Posterior vena cava (tissue), 2 donors: ENCODE measurements around the gene SLFN5. TPM values are rescaled to one million over a fixed set of nuclear protein-coding genes. Genes with fewer than 3 reads are reported as not detected.
A peak's percentile ranks its signal among the peaks of the same experiment; 100 is the strongest.
"Not testable (repeated sequence)": the region's sequence is repeated elsewhere in the genome, so short reads cannot be mapped to it uniquely, and the experiment has no call there.

Experiments used
- DNase-seq: peaks from one replicate; pipeline ENCODE4 v3.0.0-alpha.2; 2020; ENCODE audit warnings: low spot score
- intact Hi-C, 2 donors: fragments of 100-400 bp; cut with DNase I; formaldehyde crosslinking; loops; one replicate each; pipeline versions ENCODE4 v1.14.1 to v1.14.2; 2022 to 2023
- long read RNA-seq, 2 donors: library from polyadenylated mRNA; unstranded; transcript quantifications; one replicate each; pipeline ENCODE4 v2.0.0, GENCODE V29; 2020 to 2021
- total RNA-seq, 2 donors: library from RNA; stranded (reverse); fragmentation: NEBNext Ultra II Directional; extraction: Animal tissue kit (Norgen Biotek cat#: 25700); gene quantifications; one replicate each; pipeline ENCODE4 v1.2.1, GENCODE V29; 2021
- donor health status: DM: yes; HTN: yes; CAD: no.
- donor health status: DM: yes; HTN: yes; CAD: no.

Gene SLFN5
- 10 to 100 TPM; 41.6 to 46.3 TPM for total RNA-seq
- long read RNA-seq, donor 1, full-length matches to known transcripts: 4 of 10 reads
- long read RNA-seq, donor 1, partial matches to known transcripts: 1 of 10 reads
- long read RNA-seq, donor 1, other reads (novel, unspliced or antisense): 5 of 10 reads
- long read RNA-seq, donor 2, full-length matches to known transcripts: 4 of 18 reads
- long read RNA-seq, donor 2, partial matches to known transcripts: 1 of 18 reads
- long read RNA-seq, donor 2, other reads (novel, unspliced or antisense): 13 of 18 reads

DNA sequence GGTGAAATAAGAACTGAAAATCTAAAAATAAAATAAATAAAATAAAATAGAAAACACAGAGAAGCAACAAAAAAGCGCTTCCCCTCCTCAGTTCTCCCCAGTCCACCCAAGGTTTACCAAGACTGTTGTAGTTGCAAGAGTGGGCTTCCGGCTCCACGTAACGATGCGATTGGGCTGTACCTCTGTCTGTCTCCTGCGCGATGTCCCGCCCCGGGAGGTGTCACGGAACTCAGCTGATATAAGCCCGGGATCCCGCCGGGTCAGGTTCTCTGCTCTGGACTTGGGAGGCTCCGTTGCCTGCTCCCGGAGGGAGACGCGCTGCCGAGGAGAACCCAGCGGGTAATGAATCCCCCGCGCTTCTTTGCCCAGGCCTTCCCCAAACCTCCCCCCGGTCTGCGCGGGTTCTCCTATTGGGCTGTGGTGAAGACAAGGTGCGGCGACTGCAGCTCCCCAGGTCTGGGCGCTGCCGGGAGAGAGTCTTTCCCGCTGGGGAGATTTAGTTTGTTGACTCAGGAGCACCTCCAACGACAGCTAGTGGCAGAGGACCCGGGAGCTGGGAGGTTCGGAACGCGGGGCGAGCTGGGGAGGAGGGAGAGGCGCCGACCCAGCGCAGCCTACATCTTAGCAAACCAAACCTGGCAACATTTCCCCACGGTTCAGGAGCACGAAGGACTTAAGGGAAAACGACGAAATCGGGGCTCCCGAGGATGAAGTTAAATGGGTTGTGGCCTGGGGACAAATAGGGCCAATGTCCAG lies at the start of gene SLFN5:
SLFN5 (plus strand) TSS at position 268 of the 756 bp plus-strand sequence. CDS start 15,619 bp downstream, outside the sequence.
- DNase-seq: peak; percentile 98
- intact Hi-C loops: no loop called here

DNA sequence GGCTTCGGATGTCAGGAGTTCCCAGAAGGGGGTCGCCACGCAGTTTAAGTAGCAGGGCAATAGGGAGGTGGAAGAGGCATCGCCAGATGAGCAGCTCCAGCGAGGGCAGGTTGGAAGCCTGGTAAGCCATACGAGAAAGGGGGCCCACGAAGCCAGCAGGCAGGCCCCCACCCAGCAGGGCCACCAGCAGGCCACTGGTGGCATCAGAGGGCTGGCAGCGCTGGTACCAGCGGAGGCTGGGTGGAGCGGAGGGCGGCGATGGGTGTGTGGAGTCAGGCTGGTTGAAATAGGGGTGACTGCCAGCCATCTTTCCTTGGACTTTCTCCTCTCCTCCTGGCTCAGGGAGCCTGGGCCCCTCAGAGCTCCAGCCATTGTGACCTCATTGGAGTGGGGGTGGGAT lies 48.9 kb upstream of the SLFN5 start, which contains the start of gene SLC35G3:
SLC35G3 (minus strand) TSS at position 393 of the 400 bp plus-strand sequence; CDS start at position 307, 86 bp downstream.
- DNase-seq, intact Hi-C loops: not testable (repeated sequence)

DNA sequence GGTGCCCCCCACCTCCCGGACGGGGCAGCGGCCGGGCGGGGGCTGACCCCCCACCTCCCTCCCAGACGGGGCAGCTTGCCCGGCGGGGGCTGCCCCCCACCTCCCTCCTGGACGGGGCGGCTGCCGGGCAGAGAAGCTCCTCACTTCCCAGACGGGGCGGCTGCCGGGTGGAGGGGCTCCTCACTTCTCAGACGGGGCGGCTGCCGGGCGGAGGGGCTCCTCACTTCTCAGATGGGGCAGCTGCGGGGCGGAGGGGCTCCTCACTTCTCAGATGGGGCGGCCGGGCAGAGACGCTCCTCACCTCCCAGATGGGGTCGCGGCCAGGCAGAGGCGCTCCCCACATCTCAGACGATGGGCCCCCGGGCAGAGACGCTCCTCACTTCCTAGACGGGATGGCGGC lies 47.8 kb upstream of the SLFN5 start:
- DNase-seq, intact Hi-C loops: not testable (repeated sequence)

DNA sequence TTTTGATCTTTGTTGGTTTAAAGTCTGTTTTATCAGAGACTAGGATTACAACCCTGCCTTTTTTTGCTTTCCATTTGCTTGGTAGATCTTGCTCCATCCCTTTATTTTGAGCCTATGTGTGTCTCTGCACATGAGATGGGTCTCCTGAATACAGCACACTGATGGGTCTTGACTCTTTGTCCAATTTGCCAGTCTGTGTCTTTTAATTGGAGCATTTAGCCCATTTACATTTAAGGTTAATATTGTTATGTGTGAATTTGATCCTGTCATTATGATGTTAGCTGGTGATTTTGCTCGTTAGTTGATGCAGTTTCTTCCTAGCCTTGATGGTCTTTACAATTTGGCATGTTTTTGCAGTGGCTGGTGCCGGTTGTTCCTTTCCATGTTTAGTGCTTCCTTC lies 40.3 kb upstream of the SLFN5 start:
- intact Hi-C loops: not testable (repeated sequence)

DNA sequence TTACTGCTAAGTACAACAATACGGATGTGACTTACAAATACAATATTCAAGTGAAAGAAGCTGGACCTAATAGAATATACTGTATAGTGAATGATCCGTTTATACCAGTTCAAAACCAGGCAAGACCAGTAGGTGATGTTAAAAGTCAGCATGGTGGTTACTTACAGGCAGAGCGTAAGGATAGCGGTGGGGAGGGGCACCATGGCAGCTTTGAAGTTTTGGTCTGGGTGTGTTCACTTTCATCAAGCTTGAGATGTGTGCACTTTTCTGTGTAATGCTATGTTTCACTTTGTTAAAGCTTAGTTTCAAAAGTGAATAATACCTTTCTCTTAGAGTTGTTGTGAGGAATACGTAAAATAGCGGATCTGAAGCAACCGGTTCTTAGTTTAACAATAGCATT lies 32.1 kb upstream of the SLFN5 start:
- intact Hi-C loops: no loop called here
- DNase-seq: no peak

More for the DNA sequence above, 40.3 kb upstream of the SLFN5 start:
- not testable (repeated sequence) for DNase-seq

DNA sequence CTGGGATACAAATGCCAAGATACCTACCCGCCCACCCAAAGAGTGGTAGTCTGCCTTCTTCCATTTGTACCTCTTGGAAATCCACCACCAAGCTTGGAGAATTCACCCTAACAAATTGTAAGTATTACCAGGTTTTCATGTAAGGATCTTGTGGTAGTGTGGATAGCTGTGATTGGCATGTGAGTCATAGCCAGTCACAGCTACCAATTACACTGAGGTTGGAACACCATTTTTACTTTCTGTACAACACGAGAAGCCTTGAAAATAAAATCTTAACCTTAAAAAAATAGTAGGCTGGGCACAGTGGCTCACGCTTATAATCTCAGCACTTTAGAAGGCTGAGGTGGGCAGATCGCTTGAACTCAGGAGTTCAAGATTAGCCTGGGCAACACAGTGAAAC lies 30.2 kb upstream of the SLFN5 start:
- intact Hi-C loops: no loop called here
- no peak for DNase-seq

DNA sequence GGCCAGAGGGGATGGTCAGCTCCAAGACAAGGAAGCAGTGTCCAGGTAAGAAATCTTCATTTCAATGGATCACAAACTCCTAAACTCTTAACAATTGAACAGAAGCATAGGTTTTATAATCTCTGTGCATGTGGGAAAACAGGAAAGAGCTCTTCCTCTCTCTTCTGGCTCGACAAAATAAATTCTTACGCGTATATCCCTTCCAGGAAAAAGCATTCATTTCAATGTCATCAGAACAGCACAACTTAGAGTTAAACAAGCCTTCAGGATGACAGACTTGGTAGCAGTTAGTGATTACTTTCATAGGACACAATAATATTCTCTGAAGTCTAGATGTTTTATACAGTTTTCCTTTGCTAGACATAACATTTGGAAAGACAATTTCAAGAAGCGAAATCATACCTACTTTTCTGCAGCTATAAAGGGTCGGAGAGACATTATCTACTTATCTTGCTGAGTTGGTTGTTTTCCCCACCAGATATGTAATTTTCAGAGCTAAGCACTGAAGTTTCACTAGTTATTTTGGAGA lies 29.4 kb upstream of the SLFN5 start:
- DNase-seq: no peak
- intact Hi-C loops: no loop called here

DNA sequence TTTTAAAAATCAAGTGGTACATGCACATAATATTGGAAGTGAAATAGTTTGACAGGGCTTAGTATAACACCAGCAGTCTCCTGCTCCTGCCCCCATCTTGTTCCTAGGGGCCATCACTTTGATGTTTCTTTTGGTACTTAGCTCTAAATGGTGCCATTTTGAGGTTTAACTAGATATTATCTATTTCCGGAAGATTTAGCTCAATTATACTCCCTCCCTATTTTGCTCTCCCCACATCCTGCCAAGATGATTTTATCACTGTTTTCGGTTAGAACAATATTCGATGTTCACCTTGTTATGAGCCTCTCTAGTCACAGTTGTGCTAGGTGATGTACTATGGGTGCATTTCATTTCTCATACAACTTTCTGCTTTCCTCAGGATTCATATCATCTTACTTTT lies 28.7 kb upstream of the SLFN5 start:
- DNase-seq: no peak
- intact Hi-C loops: no loop called here

DNA sequence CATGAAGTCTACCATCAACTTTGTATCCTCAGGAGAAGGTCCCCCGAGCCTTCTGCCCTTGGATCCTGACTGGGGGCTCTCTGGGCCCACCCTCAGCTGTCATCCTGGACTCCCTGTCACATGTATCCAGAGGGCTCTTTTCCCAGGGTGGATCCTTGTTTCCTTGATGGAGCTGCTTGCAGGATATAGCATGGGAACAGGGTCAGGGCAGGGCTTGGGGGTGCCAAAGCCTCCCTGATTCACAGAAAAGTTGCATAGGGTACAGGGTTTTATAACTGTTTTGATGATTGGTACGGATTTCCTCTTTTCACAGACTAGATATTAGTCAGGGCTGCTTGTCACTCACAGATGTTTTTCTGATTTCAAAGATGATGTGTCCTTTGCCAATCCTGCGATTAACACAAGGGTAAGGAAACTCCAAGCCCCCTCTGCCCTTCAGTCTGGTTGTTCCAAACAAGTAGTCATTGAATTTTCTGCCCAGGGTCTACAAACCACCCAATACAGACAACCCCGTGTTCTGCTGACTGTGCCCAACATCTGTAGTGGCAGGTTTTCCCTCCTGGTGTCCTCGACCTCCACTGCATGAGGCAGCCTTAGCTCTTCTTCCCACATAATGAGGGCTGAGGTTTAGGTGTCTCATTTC lies 28.1 kb upstream of the SLFN5 start:
- intact Hi-C loops: no loop called here
- no peak for DNase-seq

DNA sequence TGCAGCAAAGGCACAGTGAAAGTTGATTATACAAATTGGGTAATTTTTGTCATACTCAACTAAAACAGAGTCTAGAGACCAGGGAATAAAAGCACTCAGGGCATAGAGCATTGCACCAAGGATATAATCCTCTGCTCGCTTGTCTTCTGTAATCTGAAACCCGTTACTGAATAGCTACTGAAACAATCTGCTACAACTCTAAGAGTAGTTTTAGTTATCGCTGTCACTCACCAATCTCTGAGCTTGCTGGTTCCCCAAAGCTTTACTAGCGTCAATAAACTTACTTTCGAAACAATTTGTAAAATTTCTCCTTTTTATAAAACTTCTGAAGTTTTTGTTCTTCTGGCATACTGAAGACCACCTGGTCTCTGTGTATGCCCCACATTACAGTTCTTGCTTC lies 25.8 kb upstream of the SLFN5 start:
- intact Hi-C loops: no loop called here
- DNase-seq: no peak

DNA sequence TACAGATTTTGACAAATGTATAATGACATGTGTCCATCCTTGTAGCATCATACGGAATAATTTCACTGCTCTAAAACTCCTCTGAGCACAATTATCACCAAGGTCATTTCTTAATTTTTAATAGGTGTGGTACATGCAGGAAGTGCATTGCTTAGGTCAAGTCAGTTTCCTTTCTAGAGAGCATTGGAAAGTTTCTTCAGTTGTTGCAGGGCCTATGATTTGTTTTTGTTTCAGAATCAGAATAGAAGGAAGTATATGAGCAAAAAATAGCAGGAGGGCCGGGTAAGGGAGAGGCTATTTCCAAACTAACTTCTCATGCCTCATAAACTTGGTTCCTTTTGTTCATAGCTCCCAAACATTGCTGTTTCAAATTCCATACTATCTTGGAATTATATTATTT lies 24.0 kb upstream of the SLFN5 start:
- intact Hi-C loops: no loop called here

DNA sequence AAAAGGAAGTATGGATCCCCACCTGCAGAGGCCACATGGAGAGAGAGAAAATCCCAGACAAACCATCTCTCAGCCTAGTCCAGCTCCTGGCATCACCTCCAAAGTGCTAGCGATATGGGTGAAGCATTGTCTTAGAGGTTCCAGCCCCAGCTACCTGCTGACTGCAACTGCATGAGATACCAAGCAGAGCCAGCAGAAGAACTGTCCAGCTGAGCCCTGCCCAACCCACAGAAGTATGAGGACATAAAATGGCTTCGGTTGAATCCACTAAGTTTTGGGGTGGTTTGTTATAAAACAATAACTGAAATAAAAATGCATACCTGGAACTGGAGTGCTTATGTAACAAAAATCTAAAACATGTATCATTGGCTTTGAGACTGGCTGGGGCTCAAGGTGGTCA lies 20.4 kb upstream of the SLFN5 start:
- DNase-seq: no peak
- intact Hi-C loops: loop anchor here in 1 of 2 donors (10.0 kb wide), 1 partner anchor 1372 kb away; the partner anchor contains the start of gene DHRS11

More for the DNA sequence above, 24.0 kb upstream of the SLFN5 start:
- no peak for DNase-seq

DNA sequence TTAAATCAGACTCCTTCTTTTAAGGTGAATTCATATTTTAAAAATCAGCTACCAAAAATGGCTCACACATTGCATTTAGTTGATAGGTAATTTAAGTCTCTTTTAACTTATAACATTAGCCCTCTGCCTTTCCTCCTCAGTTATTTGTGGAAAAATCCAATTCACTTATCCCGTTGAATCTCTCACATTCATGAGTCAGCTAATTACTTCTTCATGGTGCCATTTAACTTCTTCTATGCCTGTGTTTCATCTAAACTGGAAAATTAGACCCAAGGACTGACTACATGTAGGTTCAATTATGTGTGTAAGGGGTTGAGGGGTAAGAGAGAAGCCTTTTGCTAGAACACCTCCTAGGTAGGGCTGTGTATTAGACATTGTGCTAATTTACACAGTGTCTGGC lies 18.4 kb upstream of the SLFN5 start:
- intact Hi-C loops: loop anchor here in 1 of 2 donors (10.0 kb wide), 1 partner anchor 1370 kb away; the partner anchor contains the start of gene DHRS11
- DNase-seq: no peak

DNA sequence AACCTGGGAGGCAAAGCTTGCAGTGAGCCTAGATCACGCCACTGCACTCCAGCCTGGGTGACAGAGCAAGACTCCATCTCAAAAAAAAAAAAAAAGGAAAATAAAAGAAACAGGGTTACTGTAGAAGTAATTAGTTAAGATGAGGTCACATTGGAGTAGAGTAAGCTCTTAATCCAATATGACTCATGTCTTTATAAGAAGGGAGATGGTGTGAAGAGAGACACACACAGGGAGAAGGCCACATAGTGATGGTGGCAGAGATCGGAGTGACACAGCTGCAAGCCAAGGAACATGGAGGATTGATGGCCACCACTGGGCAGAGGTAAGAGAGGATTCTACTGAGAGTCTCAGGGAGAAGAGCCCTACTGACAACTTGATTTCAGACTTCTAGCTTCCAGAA lies 15.3 kb upstream of the SLFN5 start:
- DNase-seq: no peak
- intact Hi-C loops: loop anchor here in 1 of 2 donors (10.0 kb wide), 1 partner anchor 1367 kb away; the partner anchor contains the start of gene DHRS11

DNA sequence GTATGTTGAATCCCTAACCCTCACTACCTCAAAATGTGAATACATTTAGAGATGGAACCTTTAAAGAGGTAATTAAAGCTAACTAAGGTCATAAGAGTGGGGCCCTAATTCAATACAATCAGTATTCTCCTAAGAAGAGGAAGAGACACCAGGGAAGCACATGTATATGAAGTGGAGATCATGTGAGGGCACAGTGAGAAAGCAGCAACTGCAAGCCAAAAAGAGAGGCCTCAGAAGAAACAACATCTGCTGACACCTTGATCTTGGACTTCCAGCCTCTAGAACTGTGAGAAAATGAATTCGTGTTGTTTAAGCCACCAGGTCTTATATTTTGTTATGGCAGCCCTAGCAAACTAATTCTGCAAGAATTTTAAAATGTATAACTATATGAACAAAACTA lies 13.2 kb upstream of the SLFN5 start:
- DNase-seq: no peak
- intact Hi-C loops: loop anchor here in 1 of 2 donors (10.0 kb wide), 1 partner anchor 1365 kb away; the partner anchor contains the start of gene DHRS11

DNA sequence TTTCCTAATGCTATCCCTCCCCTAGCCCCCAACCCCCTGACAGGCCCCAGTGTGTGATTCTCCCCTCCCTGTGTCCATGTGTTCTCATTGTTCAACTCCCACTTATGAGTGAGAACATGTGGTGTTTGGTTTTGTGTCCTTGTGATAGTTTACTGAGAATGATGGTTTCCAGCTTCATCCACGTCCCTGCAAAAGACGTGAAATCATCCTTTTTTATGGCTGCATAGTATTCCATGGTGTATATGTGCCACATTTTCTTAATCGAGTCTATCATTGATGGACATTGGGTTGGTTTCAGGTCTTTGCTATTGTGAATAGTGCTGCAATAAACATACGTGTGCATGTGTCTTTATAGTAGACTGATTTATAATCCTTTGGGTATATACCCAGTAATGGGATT lies 8.6 kb upstream of the SLFN5 start:
- intact Hi-C loops, DNase-seq: not testable (repeated sequence)

DNA sequence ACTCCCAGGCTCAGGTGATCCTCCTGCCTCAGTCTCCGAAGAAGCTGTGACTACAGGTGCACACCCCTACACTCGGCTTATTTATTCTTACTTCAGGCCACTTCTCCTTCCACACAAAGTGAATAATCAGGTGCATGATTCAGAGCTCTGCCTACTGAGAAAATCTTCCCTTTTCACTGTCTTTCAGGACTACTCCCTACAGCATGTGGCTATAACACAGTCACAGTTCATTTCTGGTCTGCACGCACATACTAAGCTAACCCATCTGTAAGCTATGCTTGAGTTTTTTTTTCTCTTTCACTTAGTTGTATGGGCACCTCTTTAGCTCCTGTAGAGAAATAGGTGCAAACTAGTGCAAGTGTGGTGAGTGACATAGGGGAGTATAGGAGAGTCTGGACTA lies 7.6 kb upstream of the SLFN5 start:
- DNase-seq: no peak
- intact Hi-C loops: no loop called here

DNA sequence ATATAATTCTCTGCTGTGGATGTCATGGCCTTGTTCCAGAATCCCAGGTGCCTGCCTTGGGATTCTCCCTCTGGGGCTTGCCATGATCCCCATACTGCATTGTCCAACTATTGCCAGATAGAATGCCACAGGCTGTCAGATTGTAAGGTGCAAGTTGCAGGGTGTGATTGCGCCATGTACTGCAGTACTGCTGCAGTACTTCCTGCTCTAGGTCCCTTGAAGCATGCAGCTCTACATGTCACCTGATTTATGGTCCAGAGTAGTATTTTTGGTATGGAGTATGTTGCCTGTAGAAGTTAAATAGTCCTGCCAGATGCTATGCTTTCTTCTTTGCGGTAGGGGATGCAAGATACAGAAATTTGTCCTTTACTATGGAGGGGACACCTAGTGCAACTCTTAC lies 7.0 kb upstream of the SLFN5 start:
- intact Hi-C loops: no loop called here

DNA sequence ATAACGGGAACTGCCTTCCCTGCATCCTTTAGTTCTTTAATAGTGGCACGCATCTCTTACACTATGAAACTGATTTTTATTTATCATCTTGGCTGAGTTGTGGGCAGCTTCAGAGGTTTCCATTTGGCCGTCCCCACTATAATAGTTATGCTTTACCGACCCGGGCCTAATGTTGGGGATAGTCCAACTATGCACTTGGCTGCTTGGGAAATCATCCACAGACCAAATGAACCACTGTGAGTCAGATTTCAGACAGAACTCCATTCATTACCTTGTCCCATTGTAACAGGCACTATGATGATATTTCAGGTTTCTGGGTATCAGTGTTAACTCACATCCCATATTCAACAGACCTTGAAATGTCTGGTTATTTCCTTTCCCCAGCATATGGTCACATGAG lies 6.1 kb upstream of the SLFN5 start:
- no peak for DNase-seq
- intact Hi-C loops: no loop called here

More for the DNA sequence above, 7.0 kb upstream of the SLFN5 start:
- DNase-seq: no peak

DNA sequence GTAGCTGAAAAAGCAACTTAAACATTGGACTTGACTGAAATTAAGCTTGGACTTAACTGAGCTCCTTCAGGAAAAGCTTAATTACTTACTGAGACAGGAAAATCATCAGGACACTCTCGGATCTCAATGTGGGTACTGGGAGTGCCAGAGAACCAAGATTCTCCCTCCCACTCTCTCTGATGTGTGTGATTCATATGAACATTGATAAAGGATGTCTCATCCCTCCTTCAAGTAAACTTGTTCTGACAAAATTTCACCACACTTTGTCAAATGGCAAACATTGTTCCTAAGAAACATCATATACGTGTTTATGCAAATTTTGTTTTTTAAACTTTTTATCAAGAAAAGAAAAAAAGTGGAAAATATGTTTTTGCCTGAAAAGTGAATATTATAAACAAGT lies 4.1 kb upstream of the SLFN5 start:
- intact Hi-C loops: no loop called here
- DNase-seq: no peak
